Measurements from ENCODE around the gene GPR155. TPM values are rescaled to one million over a fixed set of nuclear protein-coding genes. Genes with fewer than 3 reads are reported as not detected.

The GPR155 gene
- total RNA-seq, 2 experiments from 2014 or later = 1.9 TPM

DNA sequence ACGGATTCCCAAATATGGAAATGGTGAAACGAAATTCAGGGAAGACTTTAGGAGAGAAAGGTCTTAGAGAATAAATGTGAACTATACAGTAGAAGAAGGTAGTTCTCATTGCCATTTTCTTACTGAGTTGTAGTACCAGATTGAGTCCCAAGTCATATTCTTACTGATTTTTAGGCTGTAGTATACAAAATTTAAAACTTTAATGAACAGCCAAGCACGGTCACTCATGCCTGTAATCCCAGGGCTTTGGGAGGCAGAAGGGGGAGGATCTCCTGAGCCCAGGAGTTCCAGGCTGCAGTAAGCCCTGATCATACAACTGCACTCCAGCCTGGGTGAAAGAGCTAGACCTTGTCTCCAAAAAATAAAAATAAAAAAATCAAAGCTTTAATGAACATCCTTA, 89.1 kb downstream of the GPR155 start:
- TF ChIP-seq EZH2phosphoT487 (IDR thresholded peaks at IDR 0.05; ENCODE audit: borderline replicate concordance, low read depth, low read length) = no peak
- TF ChIP-seq, protein P1, sequence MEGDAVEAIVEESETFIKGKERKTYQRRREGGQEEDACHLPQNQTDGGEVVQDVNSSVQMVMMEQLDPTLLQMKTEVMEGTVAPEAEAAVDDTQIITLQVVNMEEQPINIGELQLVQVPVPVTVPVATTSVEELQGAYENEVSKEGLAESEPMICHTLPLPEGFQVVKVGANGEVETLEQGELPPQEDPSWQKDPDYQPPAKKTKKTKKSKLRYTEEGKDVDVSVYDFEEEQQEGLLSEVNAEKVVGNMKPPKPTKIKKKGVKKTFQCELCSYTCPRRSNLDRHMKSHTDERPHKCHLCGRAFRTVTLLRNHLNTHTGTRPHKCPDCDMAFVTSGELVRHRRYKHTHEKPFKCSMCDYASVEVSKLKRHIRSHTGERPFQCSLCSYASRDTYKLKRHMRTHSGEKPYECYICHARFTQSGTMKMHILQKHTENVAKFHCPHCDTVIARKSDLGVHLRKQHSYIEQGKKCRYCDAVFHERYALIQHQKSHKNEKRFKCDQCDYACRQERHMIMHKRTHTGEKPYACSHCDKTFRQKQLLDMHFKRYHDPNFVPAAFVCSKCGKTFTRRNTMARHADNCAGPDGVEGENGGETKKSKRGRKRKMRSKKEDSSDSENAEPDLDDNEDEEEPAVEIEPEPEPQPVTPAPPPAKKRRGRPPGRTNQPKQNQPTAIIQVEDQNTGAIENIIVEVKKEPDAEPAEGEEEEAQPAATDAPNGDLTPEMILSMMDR (conservative IDR thresholded peaks at IDR 0.05; ENCODE audit: low read length) = no peak
- H3K9me2 ChIP-seq (ENCODE audit: insufficient read depth, low read length) = no peaks in the 10 kb centered on the region
- POLR2A ChIA-PET = interaction anchor here (0.6 to 0.7 kb wide), 2 partner anchors 11 to 601 kb away, joined by 3 to 4 read pairs; no protein-coding TSS in a partner anchor
- H3K4me2 ChIP-seq (ENCODE audit: low read length) = no peak overlapping the region
- peaks cover 20% of the 10 kb centered on the region for H3K79me2 ChIP-seq (ENCODE audit: insufficient read depth, low read depth, low read length)
- H2AFZ ChIP-seq (ENCODE audit: low read length) = no peak overlapping the region
- H3K9me3 ChIP-seq (ENCODE audit: low read length) = no peaks in the 10 kb centered on the region
- BruUV-seq (replicated peaks) = no TSS peak
- intact Hi-C loops (cut with micrococcal nuclease; ENCODE audit: unreplicated experiment) = no loop called here
- H4K20me1 ChIP-seq (ENCODE audit: insufficient read depth, low read length) = no peaks in the 10 kb centered on the region
- DNase-seq (ENCODE audit: low spot score) = no peak
- H3K4me3 ChIP-seq (ENCODE audit: low read depth, low read length, poor library complexity, severe bottlenecking) = no peak overlapping the region
- H3K36me3 ChIP-seq (ENCODE audit: insufficient read depth, low read length) = 0 out of 2 replicates have a peak, but pooled peaks cover 5% of the 10 kb centered on the region
- peaks cover 14% of the 10 kb centered on the region for H3K4me1 ChIP-seq (ENCODE audit: insufficient read depth, low read length, poor library complexity, severe bottlenecking)
- H3K27ac ChIP-seq (ENCODE audit: low read depth, low read length, poor library complexity, severe bottlenecking) = no peak overlapping the region
- CTCF ChIA-PET (ENCODE audit: unreplicated experiment) = no interaction called here

GRCh38 chr2:174395969-174396630, 90.7 kb downstream of the GPR155 start:
- BruUV-seq (replicated peaks) = no TSS peak
- Histone ChIP-seq H3K79me2 (ENCODE audit: insufficient read depth, low read depth, low read length) (peaks cover 20% of the 10 kb centered on the region), H2AFZ (ENCODE audit: low read length) (peak overlapping the region; percentile 97), H3K36me3 (ENCODE audit: insufficient read depth, low read length) (0 out of 2 replicates have a peak, but pooled peaks cover 5% of the 10 kb centered on the region), H4K20me1 (ENCODE audit: insufficient read depth, low read length) (no peaks in the 10 kb centered on the region), H3K4me2 (ENCODE audit: low read length) (peak overlapping the region; percentile 81), H3K9me3 (ENCODE audit: low read length) (no peaks in the 10 kb centered on the region), H3K9me2 (ENCODE audit: insufficient read depth, low read length) (no peaks in the 10 kb centered on the region), H3K27ac (ENCODE audit: low read depth, low read length, poor library complexity, severe bottlenecking) (no peak overlapping the region), H3K4me3 (ENCODE audit: low read depth, low read length, poor library complexity, severe bottlenecking) (peak overlapping the region; percentile 91), H3K4me1 (ENCODE audit: insufficient read depth, low read length, poor library complexity, severe bottlenecking) (peaks cover 14% of the 10 kb centered on the region)
- intact Hi-C loops (cut with micrococcal nuclease; ENCODE audit: unreplicated experiment) = no loop called here
- ChIA-PET CTCF (ENCODE audit: unreplicated experiment) (interaction anchor here (0.5 to 0.6 kb wide), 2 partner anchors 48 to 55 kb away, joined by 3 to 5 read pairs; no protein-coding TSS in a partner anchor), POLR2A (interaction anchor here (0.5 to 1.4 kb wide), 11 partner anchors 10 to 681 kb away, joined by 3 to 4 read pairs (median 3); partner anchors contain the start of gene OLA1)
- no peak for DNase-seq (ENCODE audit: low spot score)
- TF ChIP-seq EZH2phosphoT487 (IDR thresholded peaks at IDR 0.05; ENCODE audit: borderline replicate concordance, low read depth, low read length) = no peak
- TF ChIP-seq, protein P1 (conservative IDR thresholded peaks at IDR 0.05; ENCODE audit: low read length) = no peak
